SK-N-SH (cell line): ENCODE data around the gene RAB4B. TPM values are rescaled to one million over a fixed set of nuclear protein-coding genes. Genes with fewer than 3 reads are reported as not detected.
A peak's percentile ranks its signal among the peaks of the same experiment; 100 is the strongest.

ENCODE experiments used
- CTCF ChIA-PET: fragments of 300-600, 350-600 bp; formaldehyde crosslinking; extraction: SDS; loops from one replicate; lab custom pipeline; 2021; lab: Yijun Ruan, JAX
- POLR2A ChIA-PET: fragments of 350-600 bp; sonication (Branson Sonifier 250); formaldehyde crosslinking; extraction: SDS; loops from one replicate; lab custom pipeline; 2020; ENCODE audit warnings: antibody characterized with exemption, inconsistent platforms; lab: Yijun Ruan, JAX
- DNase-seq: peaks from one replicate; pipeline ENCODE4 v3.0.0; 2012
- H2AFZ ChIP-seq: fragments of 200-600 bp; sonication (generic); 2 replicates; pipeline ENCODE4 v1.8.1; 2016; ENCODE audit warnings: antibody characterized with exemption, mild to moderate bottlenecking, low read depth
- H3F3A ChIP-seq: fragments of 200-600 bp; sonication (generic); replicated peaks from 2 replicates; pipeline ENCODE3; 2016; ENCODE audit warnings: antibody characterized with exemption, mild to moderate bottlenecking; ENCODE audit not compliant: insufficient read depth
- H3K27ac ChIP-seq, 2 experiments: fragments of 200-500 bp in 1 of 2; fragments of 200-600 bp in 1 of 2; sonication (Bioruptor generic) in 1 of 2; sonication (generic), shearing (Covaris generic) in 1 of 2; 2 replicates each; pipeline versions ENCODE4 v1.5.1 to v1.6.1; 2014 to 2016; ENCODE audit warnings: low read depth in 2 of 2, inconsistent platforms in 1 of 2, low read length in 1 of 2, mild to moderate bottlenecking in 1 of 2, mixed read lengths in 1 of 2
- H3K27me3 ChIP-seq: fragments of 200-600 bp; sonication (generic), shearing (Covaris generic); 2 replicates; pipeline ENCODE4 v1.6.1; 2016; ENCODE audit warnings: mixed run types; ENCODE audit not compliant: insufficient read depth
- H3K36me3 ChIP-seq, 2 experiments: fragments of 200-500 bp in 1 of 2; fragments of 200-600 bp in 1 of 2; sonication (Bioruptor generic) in 1 of 2; sonication (generic) in 1 of 2; replicated peaks in 1 of 2; 2 replicates each; pipeline versions ENCODE3 to v1.5.1; 2014 to 2016; ENCODE audit warnings: low read length in 1 of 2, mild to moderate bottlenecking in 1 of 2; ENCODE audit not compliant: insufficient read depth in 2 of 2, control insufficient read depth in 1 of 2
- H3K4me1 ChIP-seq, 2 experiments: fragments of 200-500 bp in 1 of 2; fragments of 200-600 bp in 1 of 2; sonication (Bioruptor generic) in 1 of 2; sonication (generic), shearing (Covaris generic) in 1 of 2; 2 replicates each; pipeline versions ENCODE4 v1.5.1 to v1.6.1; 2014 to 2016; ENCODE audit warnings: low read depth in 1 of 2, low read length in 1 of 2, mixed run types in 1 of 2; ENCODE audit not compliant: insufficient read depth in 2 of 2, control insufficient read depth in 1 of 2
- H3K4me2 ChIP-seq: fragments of 200-600 bp; sonication (generic), shearing (Covaris generic); 2 replicates; pipeline ENCODE4 v1.6.1; 2017; ENCODE audit warnings: mixed run types
- H3K4me3 ChIP-seq, 2 experiments: fragments of 200-500 bp in 1 of 2; fragments of 200-600 bp in 1 of 2; sonication (Bioruptor generic) in 1 of 2; sonication (generic), shearing (Covaris generic) in 1 of 2; 2 replicates each; pipeline versions ENCODE4 v1.5.1 to v1.8.1; 2014 to 2016; ENCODE audit warnings: low read depth in 2 of 2, inconsistent platforms in 1 of 2, low read length in 1 of 2, mild to moderate bottlenecking in 1 of 2, mixed read lengths in 1 of 2, moderate library complexity in 1 of 2
- H3K79me2 ChIP-seq: fragments of 200-600 bp; sonication (generic); 2 replicates; pipeline ENCODE4 v1.8.1; 2017; ENCODE audit warnings: mild to moderate bottlenecking; ENCODE audit not compliant: insufficient read depth
- H3K9ac ChIP-seq: fragments of 200-600 bp; sonication (generic); 2 replicates; pipeline ENCODE4 v1.6.1; 2017; ENCODE audit warnings: mixed run types
- H3K9me2 ChIP-seq: fragments of 200-600 bp; sonication (generic); 2 replicates; pipeline ENCODE4 v1.6.1; 2017; ENCODE audit warnings: mixed run types
- H3K9me3 ChIP-seq: fragments of 200-600 bp; sonication (generic); 2 replicates; pipeline ENCODE4 v1.6.1; 2017; ENCODE audit warnings: mixed run types, mild to moderate bottlenecking, moderate library complexity
- H4K20me1 ChIP-seq: fragments of 200-600 bp; sonication (generic); 2 replicates; pipeline ENCODE4 v1.6.1; 2017; ENCODE audit warnings: mild to moderate bottlenecking, mixed run types; ENCODE audit not compliant: insufficient read depth
- CHD2 ChIP-seq: fragments of 150-350 bp; IDR thresholded peaks from 2 replicates; pipeline ENCODE4 v1.6.1; 2018; ENCODE audit warnings: low read length; ENCODE audit not compliant: partially characterized antibody
- EP300 ChIP-seq, 2 experiments: IDR thresholded peaks; 2 replicates each; pipeline versions ENCODE4 v1.4.0 to v1.6.1; 2012; ENCODE audit warnings: borderline replicate concordance in 1 of 2, low read depth in 1 of 2, low read length in 1 of 2
- GABPA ChIP-seq: IDR thresholded peaks from 2 replicates; pipeline ENCODE4 v1.4.0; 2012; ENCODE audit warnings: low read depth, mild to moderate bottlenecking
- JUND ChIP-seq: IDR thresholded peaks from 2 replicates; pipeline ENCODE4 v1.4.0; 2012
- MEF2A ChIP-seq: IDR thresholded peaks from 2 replicates; pipeline ENCODE4 v1.4.0; 2012; ENCODE audit warnings: low read depth, borderline replicate concordance
- MXI1 ChIP-seq: IDR thresholded peaks from 2 replicates; pipeline ENCODE4 v1.6.1; 2012; ENCODE audit warnings: mild to moderate bottlenecking, low read depth, low read length, improper control_type of control experiment
- NRF1 ChIP-seq: IDR thresholded peaks from 2 replicates; pipeline ENCODE4 v1.6.1; 2012; ENCODE audit warnings: low read depth, mild to moderate bottlenecking, low read length
- RCOR1 ChIP-seq: fragments of 150-350 bp; IDR thresholded peaks from 2 replicates; pipeline ENCODE4 v1.6.1; 2017; ENCODE audit warnings: antibody characterized with exemption, low read length
- RFX5 ChIP-seq: IDR thresholded peaks from 2 replicates; pipeline ENCODE4 v1.6.1; 2012; ENCODE audit warnings: mild to moderate bottlenecking, improper control_type of control experiment, low read length
- RXRA ChIP-seq: IDR thresholded peaks from 2 replicates; pipeline ENCODE4 v1.4.0; 2012; ENCODE audit warnings: low read depth, mild to moderate bottlenecking, borderline replicate concordance
- SIN3A ChIP-seq: IDR thresholded peaks from 2 replicates; pipeline ENCODE4 v1.6.1; 2012; ENCODE audit warnings: low read depth, mild to moderate bottlenecking, low read length, moderate library complexity, borderline replicate concordance
- TAF1 ChIP-seq: IDR thresholded peaks from 2 replicates; pipeline ENCODE4 v1.6.1; 2012; ENCODE audit warnings: low read depth, mild to moderate bottlenecking, low read length, moderate library complexity, borderline replicate concordance
- USF1 ChIP-seq: IDR thresholded peaks from 2 replicates; pipeline ENCODE4 v1.4.0; 2012; ENCODE audit warnings: low read depth, borderline replicate concordance
- USF2 ChIP-seq: fragments of 150-350 bp; IDR thresholded peaks from 2 replicates; pipeline ENCODE4 v1.6.1; 2017; ENCODE audit warnings: antibody characterized with exemption, low read length, low read depth, borderline replicate concordance
- ZBTB33 ChIP-seq: IDR thresholded peaks from 2 replicates; pipeline ENCODE4 v1.4.0; 2012; ENCODE audit warnings: low read depth, borderline replicate concordance
- WGBS: methylation state at CpG from one replicate; pipeline ENCODE4 v1.1.6; 2017; ENCODE audit warnings: low lambda C conversion rate; 5-methylcytosine and 5-hydroxymethylcytosine counted together
- polyA plus RNA-seq, 3 experiments: library from polyadenylated mRNA; depleted of rRNA; stranded (reverse); fragments of >200 nt; gene quantifications; 2 replicates each; pipeline ENCODE4 v1.2.3, GENCODE V29; 2012
- TF ChIP-seq, protein P1 (sequence below): IDR thresholded peaks from 2 replicates; pipeline ENCODE4; 2012
- TF ChIP-seq, protein P2 (sequence below): IDR thresholded peaks from 2 replicates; pipeline ENCODE4 v1.4.0; 2012; ENCODE audit warnings: low read depth

Gene RAB4B
- polyA plus RNA-seq, 1 of the 3 experiments (the other 2 are of a cell fraction) = 53.2 TPM

- Histone ChIP-seq H3F3A (peaks cover 9% of the 10 kb centered on the region), H3K4me2 (peak within 1 kb of the TSS; percentile 98), H3K9me2 (no peaks in the 10 kb centered on the region), H3K9ac (peak within 1 kb of the TSS; percentile 83), H3K79me2 (peaks cover 49% of the 10 kb centered on the region), H3K4me3 (peak within 1 kb of the TSS; percentile 71 to 80), H2AFZ (peak within 1 kb of the TSS; percentile 83), H3K36me3 (peaks cover 21 to 23% of the 10 kb centered on the region in 2 experiments), H3K4me1 (peaks cover 35 to 42% of the 10 kb centered on the region in 2 experiments; a peak in 2 of 4 replicates), H4K20me1 (peaks cover 44% of the 10 kb centered on the region), H3K27ac (peak within 1 kb of the TSS; percentile 84 to 89), H3K27me3 (no peaks in the 10 kb centered on the region), H3K9me3 (no peaks in the 10 kb centered on the region)
- WGBS = 1% methylated on average over 35 of the region's 110 CpGs
- ChIA-PET CTCF (interaction anchor here (0.6 to 3.7 kb wide), 12 partner anchors 8 to 195 kb away, joined by 3 to 20 read pairs (median 6); partner anchors contain the start of genes NUMBL and RAB4B), POLR2A (interaction anchor here (0.6 to 3.6 kb wide), 6 partner anchors 8 to 1075 kb away, joined by 4 to 31 read pairs (median 6); partner anchors contain the start of genes ACTMAP, COQ8B, ITPKC and NUMBL)
- TF ChIP-seq GABPA (0 out of 2 replicates have a peak, but pooled peaks have one; percentile 5), ZBTB33 (no peak), CHD2 (peak; percentile 8), USF2 (peak; percentile 62), NRF1 (peak; percentile 79), EP300 (IDR thresholded peaks at IDR 0.05; ENCODE audit: borderline replicate concordance in 1 of 2, low read depth in 1 of 2, low read length in 1 of 2) (no peak), MXI1 (peak; percentile 53; the same call in 1 of the 2 replicates), USF1 (peak; percentile 80), SIN3A (peak; percentile 12; the same call in 1 of the 2 replicates), MEF2A (no peak), TAF1 (peak; percentile 48; the same call in 1 of the 2 replicates), RXRA (no peak), RCOR1 (no peak), RFX5 (no peak), JUND (no peak)
- TF ChIP-seq, protein P1, sequence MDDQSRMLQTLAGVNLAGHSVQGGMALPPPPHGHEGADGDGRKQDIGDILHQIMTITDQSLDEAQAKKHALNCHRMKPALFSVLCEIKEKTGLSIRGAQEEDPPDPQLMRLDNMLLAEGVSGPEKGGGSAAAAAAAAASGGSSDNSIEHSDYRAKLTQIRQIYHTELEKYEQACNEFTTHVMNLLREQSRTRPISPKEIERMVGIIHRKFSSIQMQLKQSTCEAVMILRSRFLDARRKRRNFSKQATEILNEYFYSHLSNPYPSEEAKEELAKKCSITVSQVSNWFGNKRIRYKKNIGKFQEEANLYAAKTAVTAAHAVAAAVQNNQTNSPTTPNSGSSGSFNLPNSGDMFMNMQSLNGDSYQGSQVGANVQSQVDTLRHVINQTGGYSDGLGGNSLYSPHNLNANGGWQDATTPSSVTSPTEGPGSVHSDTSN = peak; percentile 92
- TF ChIP-seq, protein P2, sequence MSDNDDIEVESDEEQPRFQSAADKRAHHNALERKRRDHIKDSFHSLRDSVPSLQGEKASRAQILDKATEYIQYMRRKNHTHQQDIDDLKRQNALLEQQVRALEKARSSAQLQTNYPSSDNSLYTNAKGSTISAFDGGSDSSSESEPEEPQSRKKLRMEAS = peak; percentile 16; the same call in 1 of the 2 replicates
- DNase-seq = peak; percentile 98
Observed at GRCh38 chr19:40798683-40799557, 20.9 kb downstream of the RAB4B start, which contains the start of gene EGLN2. TSS of gene EGLN2 (plus strand) at chr19:40799191. CDS start at chr19:40800573, 1,382 bp downstream.
